Gastroesophageal sphincter (tissue), 4 donors: ENCODE data around the gene KRTAP12-1. TPM values are rescaled to one million over a fixed set of nuclear protein-coding genes. Genes with fewer than 3 reads are reported as not detected.

Experiments
- ATAC-seq: fragments of 150-250 bp; one replicate; pipeline ENCODE4 v1.9.1; 2016; ENCODE audit warnings: mild to moderate bottlenecking, moderate library complexity
- H3K27ac ChIP-seq, 4 donors: fragments of 200-600 bp; sonication (generic) in 3 of 4; 1 replicate in 3 of 4; 2 replicates in 1 of 4; pipeline ENCODE4 v1.5.1; 2016 to 2019
- H3K27me3 ChIP-seq: fragments of 200-600 bp; sonication (generic); one replicate; pipeline ENCODE4 v1.5.1; 2019
- H3K36me3 ChIP-seq, 2 donors: fragments of 200-600 bp; sonication (generic); one replicate each; pipeline ENCODE4 v1.5.1; 2019; ENCODE audit warnings: control low read depth in 1 of 2
- H3K4me1 ChIP-seq, 3 donors: fragments of 200-600 bp; sonication (generic); 1 replicate in 2 of 3; 2 replicates in 1 of 3; pipeline ENCODE4 v1.5.1; 2016 to 2019; ENCODE audit warnings: control low read depth in 2 of 3
- H3K4me3 ChIP-seq, 2 donors: fragments of 200-600 bp; sonication (generic); one replicate each; pipeline ENCODE4 v1.5.1; 2019; ENCODE audit warnings: mild to moderate bottlenecking in 1 of 2, moderate library complexity in 1 of 2
- H3K9me3 ChIP-seq, 3 donors: fragments of 200-600 bp; sonication (generic); one replicate each; pipeline ENCODE4 v1.5.1; 2017 to 2019; ENCODE audit warnings: control low read depth in 2 of 3
- CTCF ChIP-seq, 4 experiments: fragments of 200-600 bp in 2 of 4; fragments of 450-650 bp in 2 of 4; sonication (generic) in 1 of 4; IDR thresholded peaks; one replicate each; pipeline ENCODE4 v1.5.1; 2017 to 2019; ENCODE audit warnings: antibody characterized with exemption in 4 of 4, mild to moderate bottlenecking in 2 of 4, moderate library complexity in 2 of 4
- EP300 ChIP-seq: sonication (generic); formaldehyde crosslinking; IDR thresholded peaks from one replicate; pipeline ENCODE4 v1.6.1; 2017; ENCODE audit warnings: antibody characterized with exemption, mild to moderate bottlenecking
- POLR2A ChIP-seq, 2 donors: fragments of 450-650 bp; IDR thresholded peaks; one replicate each; pipeline ENCODE4 v1.6.1; 2017; ENCODE audit warnings: antibody characterized with exemption in 2 of 2, mild to moderate bottlenecking in 2 of 2, moderate library complexity in 1 of 2
- POLR2AphosphoS5 ChIP-seq: sonication (generic); formaldehyde crosslinking; IDR thresholded peaks from one replicate; pipeline ENCODE4 v1.6.1; 2017; ENCODE audit warnings: antibody characterized with exemption
- WGBS, 2 donors: methylation state at CpG; one replicate each; pipeline ENCODE4 v1.1.5; 2018; ENCODE audit warnings: low coverage in 1 of 2; 5-methylcytosine and 5-hydroxymethylcytosine counted together
- total RNA-seq, 4 donors: library from RNA; depleted of rRNA; stranded (reverse); fragments of >200 nt; gene quantifications; one replicate each; pipeline ENCODE4 v1.1.0, GENCODE V29; 2016

Gene KRTAP12-1
- total RNA-seq, 4 donors from 2014 or later = not detected

- H3K36me3 ChIP-seq = no peaks in the 10 kb centered on the region
- no peak for ATAC-seq
- no peaks in the 10 kb centered on the region for H3K9me3 ChIP-seq
- TF ChIP-seq CTCF (IDR thresholded peaks at IDR 0.05) (no peak), EP300 (no peak), POLR2AphosphoS5 (no peak), POLR2A (IDR thresholded peaks at IDR 0.05) (no peak)
- H3K4me1 ChIP-seq = peaks cover 0 to 16% (median 0%) of the 10 kb centered on the region in 3 donors
- WGBS, 2 donors = 0% methylated on average over 4 of the region's 54 CpGs; no CpG with 5 or more reads in 1 of the 2 donors
- H3K4me3 ChIP-seq = no peak overlapping the region
- H3K27ac ChIP-seq = no peak overlapping the region
- peaks cover 99% of the 10 kb centered on the region for H3K27me3 ChIP-seq
Measured at GRCh38 chr21:44706026-44706705, 24.2 kb upstream of the KRTAP12-1 start.

GRCh38 chr21:44704636-44705001 is 22.7 kb upstream of the KRTAP12-1 start:
- 0% methylated on average over 3 of the region's 13 CpGs; no CpG with 5 or more reads in 1 of the 2 donors for WGBS, 2 donors
- H3K4me3 ChIP-seq = no peak overlapping the region

GRCh38 chr21:44703731-44704635 is 22.0 kb upstream of the KRTAP12-1 start:
- 0% methylated on average over 1 of the region's 13 CpGs; no CpG with 5 or more reads in 1 of the 2 donors for WGBS, 2 donors
- Histone ChIP-seq H3K27me3 (peaks cover 99% of the 10 kb centered on the region), H3K4me1 (peaks cover 0 to 2% (median 0%) of the 10 kb centered on the region in 3 donors)

More at GRCh38 chr21:44704636-44705001, 22.7 kb upstream of the KRTAP12-1 start:
- Histone ChIP-seq H3K4me1 (peaks cover 0 to 8% (median 0%) of the 10 kb centered on the region in 3 donors), H3K27ac (no peak overlapping the region), H3K9me3 (no peaks in the 10 kb centered on the region), H3K27me3 (peaks cover 99% of the 10 kb centered on the region), H3K36me3 (no peaks in the 10 kb centered on the region)
- no peak for TF ChIP-seq POLR2A (IDR thresholded peaks at IDR 0.05)
- TF ChIP-seq EP300 = no peak
- no peak for TF ChIP-seq POLR2AphosphoS5
- TF ChIP-seq CTCF (IDR thresholded peaks at IDR 0.05) = no peak
- no peak for ATAC-seq

GRCh38 chr21:44702973-44703730 is 21.2 kb upstream of the KRTAP12-1 start:
- Histone ChIP-seq H3K9me3 (no peaks in the 10 kb centered on the region), H3K36me3 (no peaks in the 10 kb centered on the region), H3K27ac (no peak overlapping the region), H3K4me1 (no peaks in the 10 kb centered on the region), H3K4me3 (no peak overlapping the region), H3K27me3 (peaks cover 99% of the 10 kb centered on the region)
- ATAC-seq = no peak
- TF ChIP-seq CTCF (IDR thresholded peaks at IDR 0.05) (no peak), POLR2AphosphoS5 (no peak), POLR2A (IDR thresholded peaks at IDR 0.05) (no peak), EP300 (no peak)
- WGBS, 2 donors = 8 to 39% methylated on average over 5 to 8 of the region's 16 CpGs

More at GRCh38 chr21:44703731-44704635, 22.0 kb upstream of the KRTAP12-1 start:
- no peaks in the 10 kb centered on the region for H3K9me3 ChIP-seq
- no peak for ATAC-seq
- H3K27ac ChIP-seq = no peak overlapping the region
- H3K4me3 ChIP-seq = no peak overlapping the region
- H3K36me3 ChIP-seq = no peaks in the 10 kb centered on the region
- TF ChIP-seq POLR2AphosphoS5 (no peak), POLR2A (IDR thresholded peaks at IDR 0.05) (no peak), EP300 (no peak), CTCF (IDR thresholded peaks at IDR 0.05) (no peak)
